GM15510 (cell line): Measurements from ENCODE around the gene CCNY.

ENCODE experiments used
- POLR2A ChIP-seq: IDR thresholded peaks from 3 replicates; pipeline ENCODE4 v1.6.1; 2011; ENCODE audit warnings: borderline replicate concordance; ENCODE audit not compliant: insufficient read length; ENCODE audit errors: extremely low read depth

CCNY gene

GRCh38 chr10:35397953-35398352 is 61.6 kb downstream of the CCNY start:
- no peak for TF ChIP-seq POLR2A

GRCh38 chr10:35398355-35398754 is 62.0 kb downstream of the CCNY start:
- TF ChIP-seq POLR2A: no peak

GRCh38 chr10:35398908-35399307 is 62.6 kb downstream of the CCNY start:
- no peak for TF ChIP-seq POLR2A

GRCh38 chr10:35399414-35400009 is 63.2 kb downstream of the CCNY start:
- no peak for TF ChIP-seq POLR2A

GRCh38 chr10:35400595-35401268 is 64.4 kb downstream of the CCNY start:
- no peak for TF ChIP-seq POLR2A

- TF ChIP-seq POLR2A: no peak
Measured at GRCh38 chr10:35409094-35409582, 72.8 kb downstream of the CCNY start.

GRCh38 chr10:35409808-35410207 is 73.5 kb downstream of the CCNY start:
- no peak for TF ChIP-seq POLR2A

GRCh38 chr10:35412003-35412723 is 75.9 kb downstream of the CCNY start:
- TF ChIP-seq POLR2A: no peak

- no peak for TF ChIP-seq POLR2A
Measured at GRCh38 chr10:35412900-35413491, 76.7 kb downstream of the CCNY start.

GRCh38 chr10:35413985-35414861 is 77.9 kb downstream of the CCNY start:
- TF ChIP-seq POLR2A: no peak

GRCh38 chr10:35415505-35415904 is 79.2 kb downstream of the CCNY start:
- TF ChIP-seq POLR2A: no peak

GRCh38 chr10:35416619-35417312 is 80.5 kb downstream of the CCNY start:
- TF ChIP-seq POLR2A: no peak

GRCh38 chr10:35417313-35417625 is 81.0 kb downstream of the CCNY start:
- TF ChIP-seq POLR2A: no peak

- TF ChIP-seq POLR2A: no peak
Measured at GRCh38 chr10:35417795-35418194, 81.5 kb downstream of the CCNY start.
